22Rv1 (cell line): ENCODE data around the gene LRRC17.
"Not testable (repeated sequence)": the region's sequence is repeated elsewhere in the genome, so short reads cannot be mapped to it uniquely, and the experiment has no call there.

Experiments used
- H3K27ac ChIP-seq: fragments of 450-650 bp; 2 replicates; pipeline ENCODE4 v1.5.1; 2017
- ZFX ChIP-seq: fragments of 450-650 bp; IDR thresholded peaks from 2 replicates; pipeline ENCODE4 v1.6.1; 2017; ENCODE audit warnings: antibody characterized with exemption, borderline replicate concordance
- TF ChIP-seq, protein P1 (sequence below): fragments of 450-650 bp; IDR thresholded peaks from 2 replicates; pipeline ENCODE4 v1.5.1; 2017; ENCODE audit warnings: mild to moderate bottlenecking

The LRRC17 gene

DNA sequence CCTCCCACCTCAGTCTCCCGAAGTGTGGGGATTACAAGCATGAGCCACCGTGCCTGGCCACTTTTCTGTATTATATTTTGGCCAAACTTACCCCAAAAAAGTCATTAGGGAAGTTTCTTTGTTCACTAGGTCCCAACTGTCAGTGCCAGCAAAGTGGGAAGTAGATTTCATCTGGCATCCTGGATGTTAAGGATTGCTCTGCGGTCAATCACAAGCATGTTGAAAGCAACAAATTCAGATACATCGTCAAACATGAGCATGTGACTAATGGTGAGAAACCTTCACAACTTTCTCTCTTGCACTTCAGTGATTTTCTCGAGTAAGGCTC, 14.3 kb upstream of the LRRC17 start:
- no peak for TF ChIP-seq ZFX
- TF ChIP-seq, protein P1, sequence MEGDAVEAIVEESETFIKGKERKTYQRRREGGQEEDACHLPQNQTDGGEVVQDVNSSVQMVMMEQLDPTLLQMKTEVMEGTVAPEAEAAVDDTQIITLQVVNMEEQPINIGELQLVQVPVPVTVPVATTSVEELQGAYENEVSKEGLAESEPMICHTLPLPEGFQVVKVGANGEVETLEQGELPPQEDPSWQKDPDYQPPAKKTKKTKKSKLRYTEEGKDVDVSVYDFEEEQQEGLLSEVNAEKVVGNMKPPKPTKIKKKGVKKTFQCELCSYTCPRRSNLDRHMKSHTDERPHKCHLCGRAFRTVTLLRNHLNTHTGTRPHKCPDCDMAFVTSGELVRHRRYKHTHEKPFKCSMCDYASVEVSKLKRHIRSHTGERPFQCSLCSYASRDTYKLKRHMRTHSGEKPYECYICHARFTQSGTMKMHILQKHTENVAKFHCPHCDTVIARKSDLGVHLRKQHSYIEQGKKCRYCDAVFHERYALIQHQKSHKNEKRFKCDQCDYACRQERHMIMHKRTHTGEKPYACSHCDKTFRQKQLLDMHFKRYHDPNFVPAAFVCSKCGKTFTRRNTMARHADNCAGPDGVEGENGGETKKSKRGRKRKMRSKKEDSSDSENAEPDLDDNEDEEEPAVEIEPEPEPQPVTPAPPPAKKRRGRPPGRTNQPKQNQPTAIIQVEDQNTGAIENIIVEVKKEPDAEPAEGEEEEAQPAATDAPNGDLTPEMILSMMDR = no peak
- H3K27ac ChIP-seq = no peak overlapping the region

DNA sequence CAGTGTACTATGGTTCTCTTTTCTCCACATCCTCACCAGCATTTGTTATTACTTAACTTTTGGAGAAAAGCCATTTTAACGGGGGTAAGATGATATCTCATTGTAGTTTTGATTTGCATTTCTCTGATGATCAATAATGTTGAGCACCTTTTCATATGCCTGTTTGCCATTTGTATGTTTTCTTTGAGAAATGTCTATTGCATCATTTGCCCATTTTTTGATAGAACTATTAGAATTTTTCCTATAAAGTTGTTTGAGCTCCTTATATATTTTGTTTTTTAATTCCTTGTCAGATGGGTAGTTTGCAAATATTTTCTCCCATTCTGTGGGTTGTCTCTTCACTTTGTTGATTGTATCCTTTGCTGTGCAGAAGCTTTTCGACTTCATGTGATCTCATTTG, 10.7 kb upstream of the LRRC17 start:
- H3K27ac ChIP-seq = not testable (repeated sequence)

DNA sequence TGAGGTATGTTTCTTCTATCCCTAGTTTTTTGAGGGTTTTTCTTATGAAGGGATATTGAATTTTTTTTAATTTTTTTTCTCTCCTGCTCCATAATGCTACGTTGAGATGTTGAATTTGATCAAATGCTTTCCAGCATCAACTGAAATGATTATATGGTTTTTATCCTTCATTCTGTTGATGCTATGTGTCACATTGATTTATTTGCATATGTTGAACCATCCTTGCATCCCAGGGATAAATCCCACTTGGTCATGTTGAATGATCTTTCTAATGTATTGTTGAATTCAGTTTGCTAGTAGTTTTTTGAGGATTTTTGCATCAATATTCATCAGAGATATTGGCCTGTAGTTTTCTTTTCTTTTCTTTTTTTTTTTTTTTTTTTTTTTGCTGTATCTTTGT, 9.2 kb upstream of the LRRC17 start:
- not testable (repeated sequence) for H3K27ac ChIP-seq

DNA sequence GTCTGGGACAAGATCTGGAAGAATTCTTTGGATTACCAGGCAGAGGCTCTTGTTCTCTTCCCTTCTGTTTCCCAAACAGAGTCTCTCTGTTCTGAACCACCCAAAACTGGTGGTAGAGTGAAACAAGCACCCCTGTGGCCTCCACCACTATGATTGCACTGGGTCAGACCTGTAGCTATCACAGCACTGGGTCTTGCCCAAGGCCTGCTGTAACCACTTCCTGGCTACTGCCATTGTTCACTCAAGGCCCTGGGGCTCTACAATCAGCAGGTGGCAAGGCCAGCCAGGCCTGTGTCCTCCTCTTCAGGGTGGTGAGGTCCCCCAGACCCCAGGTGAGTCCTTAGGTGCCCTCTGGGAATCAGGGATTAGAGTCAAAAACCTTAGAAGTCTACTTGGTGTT, 4.1 kb upstream of the LRRC17 start:
- no peak overlapping the region for H3K27ac ChIP-seq
- TF ChIP-seq ZFX = no peak
- TF ChIP-seq, protein P1 = no peak

DNA sequence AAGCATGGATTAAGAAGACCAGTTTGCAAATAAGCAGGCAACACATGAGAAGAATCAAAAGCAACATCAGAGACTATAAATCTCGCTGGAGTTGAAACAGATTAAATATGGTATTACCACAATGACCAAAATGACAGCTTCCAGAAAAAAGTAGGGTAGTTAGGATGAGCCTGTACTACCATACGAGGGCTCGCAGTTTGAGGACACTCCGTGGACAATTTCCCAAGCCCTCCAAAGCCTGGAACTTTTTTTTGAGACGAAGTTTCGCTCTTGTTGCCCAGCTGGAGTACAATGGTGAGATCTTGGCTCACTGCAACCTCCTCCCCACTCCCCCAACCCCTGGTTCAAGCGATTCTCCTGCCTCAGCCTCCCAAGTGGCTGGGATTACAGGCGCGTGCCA, 1.0 kb downstream of the LRRC17 start:
- no peak overlapping the region for H3K27ac ChIP-seq
- TF ChIP-seq, protein P1 = no peak
- no peak for TF ChIP-seq ZFX

DNA sequence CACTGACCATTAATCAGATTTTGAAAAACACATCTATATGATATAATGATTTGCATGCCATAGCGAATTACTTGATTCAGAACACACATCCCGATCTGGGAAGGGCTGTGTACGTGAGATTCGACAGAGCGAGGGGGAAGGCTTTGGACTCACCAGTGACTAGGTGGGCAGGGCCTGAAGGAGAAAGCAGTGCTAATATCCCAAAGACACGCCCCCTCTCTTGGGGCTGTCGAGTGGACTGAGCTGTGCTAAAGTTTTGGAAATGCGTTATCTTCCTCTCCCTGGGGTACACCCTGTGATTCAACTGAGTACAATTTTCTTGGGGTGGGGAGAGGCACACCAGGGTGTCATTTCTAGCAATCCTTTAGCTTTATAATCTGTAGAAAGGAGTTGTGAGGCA, 1.8 kb downstream of the LRRC17 start:
- no peak overlapping the region for H3K27ac ChIP-seq
- TF ChIP-seq ZFX = no peak
- TF ChIP-seq, protein P1 = no peak

DNA sequence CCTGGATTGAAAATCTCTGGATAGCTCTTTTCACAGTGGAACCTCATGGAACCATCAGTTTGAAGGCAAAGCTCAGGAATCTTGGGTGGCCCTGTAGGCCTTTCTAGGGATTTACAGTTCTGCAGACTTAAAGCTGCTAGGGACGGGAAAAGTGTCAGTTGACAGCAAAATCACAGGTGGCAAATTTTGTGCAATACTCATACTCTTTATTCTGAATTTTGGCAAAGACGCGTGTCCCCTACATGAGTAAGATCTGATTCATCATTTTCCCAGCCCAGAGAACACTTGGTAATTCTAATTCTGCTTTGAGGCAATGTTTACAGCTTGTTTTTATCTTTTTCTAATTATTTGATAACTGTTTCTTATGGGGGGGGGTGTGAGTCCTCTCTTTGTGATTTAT, 3.6 kb downstream of the LRRC17 start:
- TF ChIP-seq ZFX = no peak
- TF ChIP-seq, protein P1 = no peak
- H3K27ac ChIP-seq = no peak overlapping the region

DNA sequence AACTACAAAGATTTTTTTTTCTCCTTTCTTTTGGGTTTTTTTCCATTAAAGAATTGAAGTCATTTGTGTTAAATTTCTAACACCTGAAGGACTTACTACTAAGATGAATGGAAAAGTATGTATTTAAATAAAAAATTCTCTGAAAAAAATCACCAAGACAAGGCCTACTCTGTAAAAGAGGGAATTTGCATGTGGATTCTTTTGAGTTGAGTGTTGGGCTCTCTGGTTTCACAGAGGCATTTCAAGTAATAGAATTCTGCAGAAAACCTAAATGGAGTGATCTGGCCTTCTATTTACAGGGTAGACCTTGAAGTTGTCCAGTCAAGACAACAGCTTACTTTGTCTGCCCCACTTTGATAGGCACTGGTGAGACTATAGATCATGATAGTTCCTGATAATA, 4.1 kb downstream of the LRRC17 start:
- no peak overlapping the region for H3K27ac ChIP-seq
- no peak for TF ChIP-seq ZFX
- TF ChIP-seq, protein P1 = no peak
